Measurements from ENCODE around the gene ALOX5AP. TPM values are rescaled to one million over a fixed set of nuclear protein-coding genes. Genes with fewer than 3 reads are reported as not detected.

ALOX5AP gene
- total and polyA plus RNA-seq, 7 donors = 11.6 to 65.0 (median 23.9) TPM

DNA sequence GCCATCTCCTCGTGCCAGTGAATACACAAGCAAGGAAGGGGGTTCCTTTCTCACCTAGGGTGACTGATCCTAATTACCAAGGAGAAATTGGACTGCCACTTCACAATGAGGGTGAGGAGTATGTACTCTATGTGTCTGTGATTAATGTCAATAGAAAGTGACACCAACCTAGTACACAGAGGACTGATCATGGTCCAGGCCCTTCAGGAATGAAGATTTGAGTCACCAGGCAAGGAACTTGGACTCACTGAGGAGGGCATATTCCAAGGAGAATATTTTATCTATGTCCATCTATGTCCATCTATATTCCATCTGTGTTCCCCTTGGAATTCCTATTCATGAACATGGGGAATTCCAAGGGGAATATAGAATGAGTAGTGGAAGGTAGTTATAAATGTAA, 9.2 kb upstream of the ALOX5AP start:
- 89 to 96% methylated on average over 1 of the region's 1 CpG for WGBS, 2 donors
- Histone ChIP-seq H3K36me3 (no peaks in the 10 kb centered on the region), H3K4me3 (no peak overlapping the region), H3K27ac (no peak overlapping the region), H3K4me1 (no peaks in the 10 kb centered on the region), H3K27me3 (no peaks in the 10 kb centered on the region), H3K9me3 (no peaks in the 10 kb centered on the region)
- no peak for DNase-seq
- intact Hi-C loops (cut with DNase I) = no loop called here
- TF ChIP-seq POLR2AphosphoS5 (IDR thresholded peaks at IDR 0.05) = no peak
- TF ChIP-seq POLR2A (IDR thresholded peaks at IDR 0.05) = no peak
- no peak for TF ChIP-seq EP300 (IDR thresholded peaks at IDR 0.05)
- TF ChIP-seq, protein P1, sequence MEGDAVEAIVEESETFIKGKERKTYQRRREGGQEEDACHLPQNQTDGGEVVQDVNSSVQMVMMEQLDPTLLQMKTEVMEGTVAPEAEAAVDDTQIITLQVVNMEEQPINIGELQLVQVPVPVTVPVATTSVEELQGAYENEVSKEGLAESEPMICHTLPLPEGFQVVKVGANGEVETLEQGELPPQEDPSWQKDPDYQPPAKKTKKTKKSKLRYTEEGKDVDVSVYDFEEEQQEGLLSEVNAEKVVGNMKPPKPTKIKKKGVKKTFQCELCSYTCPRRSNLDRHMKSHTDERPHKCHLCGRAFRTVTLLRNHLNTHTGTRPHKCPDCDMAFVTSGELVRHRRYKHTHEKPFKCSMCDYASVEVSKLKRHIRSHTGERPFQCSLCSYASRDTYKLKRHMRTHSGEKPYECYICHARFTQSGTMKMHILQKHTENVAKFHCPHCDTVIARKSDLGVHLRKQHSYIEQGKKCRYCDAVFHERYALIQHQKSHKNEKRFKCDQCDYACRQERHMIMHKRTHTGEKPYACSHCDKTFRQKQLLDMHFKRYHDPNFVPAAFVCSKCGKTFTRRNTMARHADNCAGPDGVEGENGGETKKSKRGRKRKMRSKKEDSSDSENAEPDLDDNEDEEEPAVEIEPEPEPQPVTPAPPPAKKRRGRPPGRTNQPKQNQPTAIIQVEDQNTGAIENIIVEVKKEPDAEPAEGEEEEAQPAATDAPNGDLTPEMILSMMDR (IDR thresholded peaks at IDR 0.05) = no peak

DNA sequence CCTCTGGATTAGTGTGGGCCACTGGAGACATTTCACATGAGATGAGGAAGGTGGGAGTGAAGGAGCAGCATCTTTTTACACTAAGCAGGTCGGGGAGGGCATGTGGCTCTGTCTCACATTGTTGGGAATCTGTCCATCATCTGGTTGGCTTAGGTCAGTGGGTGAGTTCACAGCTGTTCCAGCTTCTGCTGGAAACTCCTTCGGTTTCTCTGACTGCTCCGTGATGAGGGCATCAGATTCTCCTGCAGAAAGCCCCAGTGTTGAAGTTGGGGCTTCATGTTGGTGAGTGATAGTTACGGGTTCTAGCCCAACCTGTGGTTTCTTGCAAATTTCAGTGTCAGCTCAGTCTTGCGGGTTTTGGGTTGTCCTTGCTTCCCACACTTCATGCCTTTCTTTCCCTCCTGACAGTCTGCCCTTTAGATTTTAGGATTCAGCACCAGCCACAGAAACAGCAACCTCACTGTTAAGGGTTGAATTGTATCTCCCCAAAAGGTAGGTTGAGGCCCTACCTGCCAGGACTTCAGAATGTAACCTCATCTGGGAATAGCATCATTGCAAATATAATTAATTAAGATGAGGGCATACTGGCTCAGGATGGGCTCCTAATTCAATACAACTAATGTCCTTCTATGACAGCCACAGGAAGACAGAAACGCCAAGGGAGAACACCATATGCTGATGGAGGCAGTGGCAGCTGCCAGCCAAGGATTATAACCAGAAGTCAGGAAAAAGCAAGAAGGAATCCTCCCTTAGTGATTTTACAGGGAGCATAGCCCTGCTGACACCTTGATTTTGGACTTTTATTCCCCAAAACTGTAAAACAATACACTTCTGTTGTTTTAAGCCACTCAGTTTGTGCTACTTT, 7.6 kb upstream of the ALOX5AP start:
- intact Hi-C loops (cut with DNase I) = no loop called here
- H3K4me3 ChIP-seq = no peak overlapping the region
- peaks cover 0 to 4% (median 0%) of the 10 kb centered on the region in 3 donors for H3K27me3 ChIP-seq
- DNase-seq = no peak
- no peak overlapping the region for H3K27ac ChIP-seq
- WGBS, 2 donors = 92 to 95% methylated on average over 6 of the region's 6 CpGs
- TF ChIP-seq, protein P1 (IDR thresholded peaks at IDR 0.05) = no peak
- TF ChIP-seq POLR2A (IDR thresholded peaks at IDR 0.05) (no peak), POLR2AphosphoS5 (IDR thresholded peaks at IDR 0.05) (no peak), EP300 (IDR thresholded peaks at IDR 0.05) (no peak)
- no peaks in the 10 kb centered on the region for H3K9me3 ChIP-seq
- no peaks in the 10 kb centered on the region for H3K4me1 ChIP-seq
- H3K36me3 ChIP-seq = no peaks in the 10 kb centered on the region

DNA sequence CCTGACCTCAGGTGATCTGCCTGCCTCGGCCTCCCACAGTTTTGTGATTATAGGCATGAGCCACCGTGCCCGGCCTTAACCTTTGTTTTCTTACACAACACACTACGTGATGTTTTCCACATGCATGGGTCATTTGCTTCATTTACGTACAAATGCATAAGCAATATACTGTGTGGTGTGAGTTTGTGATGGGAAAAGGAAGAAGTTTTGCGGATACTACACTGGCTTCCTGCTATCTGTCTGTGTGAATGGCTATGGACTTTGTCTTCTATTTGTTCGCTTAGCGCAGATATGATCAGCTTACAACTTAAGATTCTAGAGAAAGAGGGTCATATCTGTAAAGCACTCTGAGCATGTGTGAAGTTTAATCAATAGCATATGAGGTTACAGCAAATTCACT, 5.5 kb upstream of the ALOX5AP start:
- Histone ChIP-seq H3K9me3 (no peaks in the 10 kb centered on the region), H3K27ac (no peak overlapping the region), H3K27me3 (peaks cover 0 to 4% (median 0%) of the 10 kb centered on the region in 3 donors), H3K4me3 (no peak overlapping the region), H3K36me3 (no peaks in the 10 kb centered on the region), H3K4me1 (no peaks in the 10 kb centered on the region)
- DNase-seq = no peak
- no peak for TF ChIP-seq POLR2A (IDR thresholded peaks at IDR 0.05)
- TF ChIP-seq POLR2AphosphoS5 (IDR thresholded peaks at IDR 0.05) = no peak
- TF ChIP-seq, protein P1 (IDR thresholded peaks at IDR 0.05) = no peak
- TF ChIP-seq EP300 (IDR thresholded peaks at IDR 0.05) = no peak
- WGBS, 2 donors = 87 to 95% methylated on average over 8 of the region's 8 CpGs
- intact Hi-C loops (cut with DNase I) = no loop called here

DNA sequence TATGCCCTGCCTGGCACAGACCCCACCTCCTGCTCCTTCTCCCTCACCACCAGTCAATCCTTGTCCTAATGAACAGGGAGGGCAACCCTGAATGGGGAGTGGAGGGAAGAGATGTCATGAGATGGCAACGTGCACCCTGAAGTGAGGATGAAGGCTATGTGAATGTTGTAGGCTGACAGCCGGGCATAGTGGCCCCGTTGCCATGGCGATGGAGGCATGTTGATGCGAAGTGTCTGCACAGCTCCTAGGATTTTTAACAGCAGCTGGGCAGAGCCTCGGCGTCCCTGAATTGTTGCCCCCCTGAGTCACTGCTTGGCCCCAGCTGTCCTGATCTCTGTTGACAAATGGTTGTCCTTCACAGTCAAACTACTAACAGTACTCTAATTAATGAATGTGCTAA, 4.8 kb upstream of the ALOX5AP start:
- Histone ChIP-seq H3K4me1 (no peaks in the 10 kb centered on the region), H3K4me3 (no peak overlapping the region), H3K36me3 (no peaks in the 10 kb centered on the region), H3K27me3 (peaks cover 0 to 4% (median 0%) of the 10 kb centered on the region in 3 donors), H3K27ac (no peak overlapping the region), H3K9me3 (no peaks in the 10 kb centered on the region)
- intact Hi-C loops (cut with DNase I) = no loop called here
- TF ChIP-seq, protein P1 (IDR thresholded peaks at IDR 0.05) = no peak
- TF ChIP-seq EP300 (IDR thresholded peaks at IDR 0.05) = no peak
- no peak for TF ChIP-seq POLR2A (IDR thresholded peaks at IDR 0.05)
- TF ChIP-seq POLR2AphosphoS5 (IDR thresholded peaks at IDR 0.05) = no peak
- no peak for DNase-seq
- WGBS, 2 donors = 79 to 82% methylated on average over 7 of the region's 7 CpGs

All from sigmoid colon (tissue), 7 donors.